Suprapubic skin (tissue), 4 donors: ENCODE data around the gene RBM4.

Experiments used
- CTCF ChIP-seq, 2 donors: fragments of 200-600 bp in 1 of 2; fragments of 450-650 bp in 1 of 2; sonication (generic) in 1 of 2; IDR thresholded peaks; one replicate each; pipeline ENCODE4 v1.5.1; 2016 to 2019; ENCODE audit warnings: antibody characterized with exemption in 2 of 2, mild to moderate bottlenecking in 1 of 2, moderate library complexity in 1 of 2
- POLR2A ChIP-seq, 2 donors: fragments of 450-650 bp; IDR thresholded peaks; one replicate each; pipeline ENCODE4 v1.6.1; 2017; ENCODE audit warnings: antibody characterized with exemption in 2 of 2, mild to moderate bottlenecking in 2 of 2, moderate library complexity in 2 of 2
- POLR2AphosphoS5 ChIP-seq, 3 donors: sonication (generic); formaldehyde crosslinking; IDR thresholded peaks; one replicate each; pipeline ENCODE4 v1.6.1; 2017; ENCODE audit warnings: antibody characterized with exemption in 3 of 3

GRCh38 chr11:66595245-66595904 lies 43.1 kb upstream of the RBM4 start:
- TF ChIP-seq POLR2A (IDR thresholded peaks at IDR 0.05) (no peak), CTCF (IDR thresholded peaks at IDR 0.05) (no peak), POLR2AphosphoS5 (IDR thresholded peaks at IDR 0.05) (no peak)
